GM19452 (cell line): ENCODE results near the gene DNPH1.

Experiments
- ATAC-seq: cut with Tn5 transposase; IDR thresholded peaks from one replicate; pipeline ENCODE4 v1.9.1; 2021; ENCODE audit not compliant: unreplicated experiment

The DNPH1 gene

GRCh38 chr6:43263314-43264178, 34.3 kb upstream of the DNPH1 start:
- peak; percentile 78 for ATAC-seq

GRCh38 chr6:43262780-43263313, 33.6 kb upstream of the DNPH1 start:
- no peak for ATAC-seq

GRCh38 chr6:43262000-43262779, 32.9 kb upstream of the DNPH1 start:
- ATAC-seq, result no peak

- no peak for ATAC-seq
Measured at GRCh38 chr6:43261198-43261597, 31.9 kb upstream of the DNPH1 start.

- ATAC-seq, result no peak
Measured at GRCh38 chr6:43260791-43261190, 31.5 kb upstream of the DNPH1 start.

GRCh38 chr6:43258807-43259686, 29.8 kb upstream of the DNPH1 start:
- ATAC-seq, result no peak

GRCh38 chr6:43258180-43258579, 28.9 kb upstream of the DNPH1 start:
- ATAC-seq, result no peak

GRCh38 chr6:43257367-43258145, 28.3 kb upstream of the DNPH1 start:
- ATAC-seq, result no peak

- ATAC-seq, result no peak
Measured at GRCh38 chr6:43256670-43257366, 27.5 kb upstream of the DNPH1 start.

- no peak for ATAC-seq
Measured at GRCh38 chr6:43255408-43256054, 26.2 kb upstream of the DNPH1 start.

- ATAC-seq, result no peak
Measured at GRCh38 chr6:43254846-43255245, 25.6 kb upstream of the DNPH1 start.

- ATAC-seq, result no peak
Measured at GRCh38 chr6:43254138-43254817, 25.0 kb upstream of the DNPH1 start.

- no peak for ATAC-seq
Measured at GRCh38 chr6:43253401-43253800, 24.1 kb upstream of the DNPH1 start.

- ATAC-seq, result no peak
Measured at GRCh38 chr6:43250992-43251373, 21.7 kb upstream of the DNPH1 start.

GRCh38 chr6:43248791-43249190, 19.5 kb upstream of the DNPH1 start:
- no peak for ATAC-seq

- ATAC-seq, result no peak
Measured at GRCh38 chr6:43248101-43248500, 18.8 kb upstream of the DNPH1 start.

- peak; percentile 93 for ATAC-seq
Measured at GRCh38 chr6:43247114-43247999, 18.1 kb upstream of the DNPH1 start.
